Lung (tissue), 12 donors: ENCODE data around the gene SPI1. TPM values are rescaled to one million over a fixed set of nuclear protein-coding genes. Genes with fewer than 3 reads are reported as not detected.

Experiments used
- ATAC-seq: fragments of 200-7000 bp; cut with Tn5 transposase; one replicate; pipeline ENCODE4 v1.9.1; 2020; ENCODE audit warnings: moderate number of reproducible peaks; ENCODE audit not compliant: insufficient read depth, low FRiP score
- DNase-seq, 3 donors: peaks; one replicate each; pipeline ENCODE4 v3.0.0-alpha.2; 2013 to 2017
- H3K27ac ChIP-seq, 2 donors: one replicate each; pipeline ENCODE4 v1.5.1; 2013; ENCODE audit warnings: mild to moderate bottlenecking in 2 of 2, moderate library complexity in 2 of 2, control low read depth in 1 of 2, inconsistent platforms in 1 of 2, low read depth in 1 of 2, low read length in 1 of 2
- H3K27me3 ChIP-seq, 3 donors: one replicate each; pipeline ENCODE4 v1.5.1; 2013; ENCODE audit warnings: low read length in 2 of 3; ENCODE audit not compliant: control insufficient read depth in 3 of 3, insufficient read depth in 3 of 3
- H3K36me3 ChIP-seq, 4 donors: one replicate each; pipeline ENCODE4 v1.5.1; 2013; ENCODE audit warnings: low read length in 4 of 4, mild to moderate bottlenecking in 1 of 4, moderate library complexity in 1 of 4; ENCODE audit not compliant: control insufficient read depth in 4 of 4, insufficient read depth in 4 of 4
- H3K4me1 ChIP-seq, 5 donors: one replicate each; pipeline ENCODE4 v1.5.1; 2013; ENCODE audit warnings: low read length in 5 of 5, mild to moderate bottlenecking in 2 of 5, moderate library complexity in 1 of 5; ENCODE audit not compliant: control insufficient read depth in 5 of 5, insufficient read depth in 5 of 5
- H3K4me3 ChIP-seq: one replicate; pipeline ENCODE4 v1.5.1; 2013; ENCODE audit warnings: mild to moderate bottlenecking, control low read depth, moderate library complexity
- H3K9ac ChIP-seq, 2 donors: one replicate each; pipeline ENCODE4 v1.5.1; 2013; ENCODE audit warnings: low read length in 2 of 2, control low read depth in 1 of 2; ENCODE audit not compliant: insufficient read depth in 1 of 2
- H3K9me3 ChIP-seq, 4 donors: one replicate each; pipeline ENCODE4 v1.5.1; 2013; ENCODE audit warnings: low read length in 3 of 4, mild to moderate bottlenecking in 1 of 4, moderate library complexity in 1 of 4; ENCODE audit not compliant: control insufficient read depth in 4 of 4, insufficient read depth in 3 of 4
- WGBS, 2 donors: extraction: QIAGEN DNeasy Blood & Tissue Kit; methylation state at CpG; one replicate each; pipeline ENCODE4 v1.1.7; 2013; 5-methylcytosine and 5-hydroxymethylcytosine counted together
- polyA plus RNA-seq, 2 donors: library from polyadenylated mRNA; stranded (reverse); fragments of 200-250 nt; gene quantifications; one replicate each; pipeline ENCODE4 v1.2.1, GENCODE V29; 2013
- total RNA-seq, 2 donors: library from RNA; depleted of rRNA in 1 of 2; stranded (reverse); fragments of >200 nt in 1 of 2; gene quantifications; one replicate each; pipeline ENCODE4 v1.2.1, GENCODE V29; 2014 to 2021
- TF ChIP-seq, protein P1 (sequence below): IDR thresholded peaks from 2 replicates; pipeline ENCODE4 v1.5.1; 2012; ENCODE audit warnings: mild to moderate bottlenecking; ENCODE audit errors: control extremely low read depth, extremely low read depth
- donor health status: control.
- donor health status: control.
- donor health status: Bipolar disorder and iron deficiency.
- donor health status: healthy.
- donor health status: DM: yes; HTN: yes; CAD: no.

The SPI1 gene
- total and polyA plus RNA-seq, 4 donors = 27.6 to 344 (median 156) TPM

DNA sequence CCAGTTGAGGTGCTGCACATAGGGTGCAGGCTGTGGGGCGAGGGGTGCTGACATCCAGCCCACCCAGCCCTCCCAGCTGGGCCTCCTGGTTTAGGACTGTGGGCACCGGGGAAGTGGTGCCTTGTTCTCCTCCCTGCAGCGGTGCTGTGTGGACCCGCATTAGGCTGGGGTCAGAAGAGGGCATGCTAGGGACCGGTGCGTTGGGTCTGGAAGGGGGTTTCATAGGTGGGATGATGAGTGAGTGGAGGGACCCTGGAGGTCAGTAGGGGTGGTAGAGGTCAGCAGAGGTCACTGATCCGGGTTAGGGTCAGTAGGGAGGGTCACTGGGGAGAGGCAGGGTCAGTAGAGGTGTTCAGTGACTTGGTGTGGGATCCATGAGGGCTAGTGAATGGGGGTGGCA lies 19.2 kb downstream of the SPI1 start:
- DNase-seq (no peak), ATAC-seq (no peak)
- Histone ChIP-seq H3K4me1 (peaks cover 0 to 8% (median 0%) of the 10 kb centered on the region in 5 donors), H3K27ac (peak overlapping the region in 1 of 2 donors; percentile 59), H3K9ac (no peak overlapping the region), H3K9me3 (no peaks in the 10 kb centered on the region), H3K4me3 (no peak overlapping the region), H3K27me3 (no peaks in the 10 kb centered on the region), H3K36me3 (peaks cover 0 to 5% (median 2%) of the 10 kb centered on the region in 4 donors)
- TF ChIP-seq, protein P1, sequence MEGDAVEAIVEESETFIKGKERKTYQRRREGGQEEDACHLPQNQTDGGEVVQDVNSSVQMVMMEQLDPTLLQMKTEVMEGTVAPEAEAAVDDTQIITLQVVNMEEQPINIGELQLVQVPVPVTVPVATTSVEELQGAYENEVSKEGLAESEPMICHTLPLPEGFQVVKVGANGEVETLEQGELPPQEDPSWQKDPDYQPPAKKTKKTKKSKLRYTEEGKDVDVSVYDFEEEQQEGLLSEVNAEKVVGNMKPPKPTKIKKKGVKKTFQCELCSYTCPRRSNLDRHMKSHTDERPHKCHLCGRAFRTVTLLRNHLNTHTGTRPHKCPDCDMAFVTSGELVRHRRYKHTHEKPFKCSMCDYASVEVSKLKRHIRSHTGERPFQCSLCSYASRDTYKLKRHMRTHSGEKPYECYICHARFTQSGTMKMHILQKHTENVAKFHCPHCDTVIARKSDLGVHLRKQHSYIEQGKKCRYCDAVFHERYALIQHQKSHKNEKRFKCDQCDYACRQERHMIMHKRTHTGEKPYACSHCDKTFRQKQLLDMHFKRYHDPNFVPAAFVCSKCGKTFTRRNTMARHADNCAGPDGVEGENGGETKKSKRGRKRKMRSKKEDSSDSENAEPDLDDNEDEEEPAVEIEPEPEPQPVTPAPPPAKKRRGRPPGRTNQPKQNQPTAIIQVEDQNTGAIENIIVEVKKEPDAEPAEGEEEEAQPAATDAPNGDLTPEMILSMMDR = no peak
- WGBS, 2 donors = 45 to 79% methylated on average over 7 of the region's 7 CpGs

DNA sequence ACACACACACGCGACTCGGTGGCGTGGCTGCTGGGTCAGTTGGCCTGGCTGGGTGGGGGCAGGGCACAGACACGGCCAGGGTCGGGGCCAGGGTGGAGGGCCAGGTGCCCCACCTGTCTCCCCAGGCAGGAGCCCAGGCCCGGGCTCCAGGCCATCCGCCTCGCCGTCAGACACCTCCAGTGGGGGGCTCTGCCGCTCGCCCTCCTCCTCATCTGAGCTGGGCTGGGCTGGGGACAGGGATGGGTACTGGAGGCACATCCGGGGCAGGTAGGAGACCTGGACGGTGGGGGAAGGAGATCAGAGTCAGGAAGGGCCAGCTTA lies 19.7 kb downstream of the SPI1 start:
- 84 to 85% methylated on average over 14 of the region's 14 CpGs for WGBS, 2 donors
- no peaks in the 10 kb centered on the region for H3K9me3 ChIP-seq
- H3K27ac ChIP-seq = no peak overlapping the region
- H3K4me3 ChIP-seq = no peak overlapping the region
- peaks cover 0 to 8% (median 0%) of the 10 kb centered on the region in 5 donors for H3K4me1 ChIP-seq
- no peaks in the 10 kb centered on the region for H3K27me3 ChIP-seq
- no peak for DNase-seq
- no peak overlapping the region for H3K9ac ChIP-seq
- H3K36me3 ChIP-seq = peaks cover 0 to 5% (median 2%) of the 10 kb centered on the region in 4 donors
- TF ChIP-seq, protein P1 = no peak
- no peak for ATAC-seq

DNA sequence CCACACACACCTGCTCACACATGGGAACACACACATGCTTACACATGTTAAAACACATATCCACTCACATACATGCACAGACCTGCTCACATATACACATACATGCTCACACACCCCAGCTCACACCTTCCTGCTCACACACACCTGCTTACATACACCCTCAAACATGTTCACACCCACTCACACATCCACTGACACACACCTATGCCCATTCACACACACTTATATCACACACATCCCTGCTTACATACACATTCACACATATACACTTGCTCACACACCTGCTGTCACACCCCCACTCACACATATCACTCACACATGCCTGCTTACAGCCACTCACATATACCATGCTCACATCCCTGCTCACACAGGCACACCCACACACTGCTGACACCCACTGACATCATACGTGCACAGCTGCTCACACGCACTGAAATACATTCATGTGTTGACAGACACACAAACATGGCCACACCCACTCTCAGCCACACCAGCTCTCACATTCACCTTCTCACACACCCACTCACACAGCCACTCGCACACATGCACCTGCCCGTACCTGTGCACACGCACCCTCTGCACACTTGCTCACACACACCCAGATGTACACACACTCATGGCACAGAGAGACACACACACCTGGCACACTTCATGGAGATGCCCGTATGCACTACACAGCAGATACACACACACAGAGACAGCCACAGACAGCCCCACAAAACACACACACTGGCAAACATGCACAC lies 20.2 kb downstream of the SPI1 start:
- peaks cover 0 to 8% (median 0%) of the 10 kb centered on the region in 5 donors for H3K4me1 ChIP-seq
- H3K9ac ChIP-seq = no peak overlapping the region
- TF ChIP-seq, protein P1 = no peak
- H3K4me3 ChIP-seq = no peak overlapping the region
- H3K9me3 ChIP-seq = no peaks in the 10 kb centered on the region
- peaks cover 0 to 5% (median 2%) of the 10 kb centered on the region in 4 donors for H3K36me3 ChIP-seq
- WGBS, 2 donors = 88 to 92% methylated on average over 6 of the region's 6 CpGs
- H3K27me3 ChIP-seq = no peaks in the 10 kb centered on the region
- ATAC-seq = no peak
- no peak overlapping the region for H3K27ac ChIP-seq
- no peak for DNase-seq

DNA sequence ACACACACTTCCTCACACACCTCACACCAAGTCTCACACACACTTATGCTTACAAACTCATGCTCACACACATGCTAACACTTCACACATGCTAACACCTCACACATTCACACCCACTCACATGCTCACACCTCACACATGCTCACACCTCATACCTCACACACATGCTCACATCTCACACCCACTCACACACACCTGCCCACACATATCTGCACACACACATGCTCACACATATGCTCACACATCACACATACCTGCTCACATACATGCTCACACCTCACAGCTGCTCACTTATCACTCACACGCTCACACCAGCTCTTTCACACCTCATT lies 21.4 kb downstream of the SPI1 start:
- Histone ChIP-seq H3K36me3 (peaks cover 0 to 5% (median 2%) of the 10 kb centered on the region in 4 donors), H3K27me3 (no peaks in the 10 kb centered on the region), H3K4me1 (peaks cover 0 to 8% (median 0%) of the 10 kb centered on the region in 5 donors), H3K27ac (no peak overlapping the region), H3K9ac (no peak overlapping the region), H3K4me3 (no peak overlapping the region), H3K9me3 (no peaks in the 10 kb centered on the region)
- no peak for DNase-seq
- TF ChIP-seq, protein P1 = no peak
- 98 to 100% methylated on average over 1 of the region's 1 CpG for WGBS, 2 donors
- no peak for ATAC-seq
